ENCODE results near the gene SUSD1.

GRCh38 chr9:112187404-112187803 is 12.3 kb upstream of the SUSD1 start:
- TF ChIP-seq, protein P1, sequence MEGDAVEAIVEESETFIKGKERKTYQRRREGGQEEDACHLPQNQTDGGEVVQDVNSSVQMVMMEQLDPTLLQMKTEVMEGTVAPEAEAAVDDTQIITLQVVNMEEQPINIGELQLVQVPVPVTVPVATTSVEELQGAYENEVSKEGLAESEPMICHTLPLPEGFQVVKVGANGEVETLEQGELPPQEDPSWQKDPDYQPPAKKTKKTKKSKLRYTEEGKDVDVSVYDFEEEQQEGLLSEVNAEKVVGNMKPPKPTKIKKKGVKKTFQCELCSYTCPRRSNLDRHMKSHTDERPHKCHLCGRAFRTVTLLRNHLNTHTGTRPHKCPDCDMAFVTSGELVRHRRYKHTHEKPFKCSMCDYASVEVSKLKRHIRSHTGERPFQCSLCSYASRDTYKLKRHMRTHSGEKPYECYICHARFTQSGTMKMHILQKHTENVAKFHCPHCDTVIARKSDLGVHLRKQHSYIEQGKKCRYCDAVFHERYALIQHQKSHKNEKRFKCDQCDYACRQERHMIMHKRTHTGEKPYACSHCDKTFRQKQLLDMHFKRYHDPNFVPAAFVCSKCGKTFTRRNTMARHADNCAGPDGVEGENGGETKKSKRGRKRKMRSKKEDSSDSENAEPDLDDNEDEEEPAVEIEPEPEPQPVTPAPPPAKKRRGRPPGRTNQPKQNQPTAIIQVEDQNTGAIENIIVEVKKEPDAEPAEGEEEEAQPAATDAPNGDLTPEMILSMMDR (IDR thresholded peaks at IDR 0.05): no peak
- no peak for TF ChIP-seq POLR2A (IDR thresholded peaks at IDR 0.05)

All from lower leg skin (tissue), 3 donors.